Fibroblast of upper back skin (primary cell): Measurements from ENCODE around the gene ZNF507.
"Not testable (repeated sequence)": the region's sequence is repeated elsewhere in the genome, so short reads cannot be mapped to it uniquely, and the experiment has no call there.

Experiments used
- DNase-seq: peaks from one replicate; pipeline ENCODE4 v3.0.0-alpha.2; 2013

The ZNF507 gene

GRCh38 chr19:32415669-32416068 lies 70.3 kb downstream of the ZNF507 start:
- DNase-seq: no peak

- DNase-seq: no peak
Observed at GRCh38 chr19:32416749-32417456, 71.5 kb downstream of the ZNF507 start.

- no peak for DNase-seq
Observed at GRCh38 chr19:32418155-32418554, 72.7 kb downstream of the ZNF507 start.

GRCh38 chr19:32421589-32422361 lies 76.4 kb downstream of the ZNF507 start:
- DNase-seq: no peak

- no peak for DNase-seq
Observed at GRCh38 chr19:32422435-32422834, 77.0 kb downstream of the ZNF507 start.

- DNase-seq: not testable (repeated sequence)
Observed at GRCh38 chr19:32423944-32424343, 78.5 kb downstream of the ZNF507 start.

GRCh38 chr19:32427536-32427935 lies 82.1 kb downstream of the ZNF507 start:
- DNase-seq: no peak

- DNase-seq: no peak
Observed at GRCh38 chr19:32436692-32437091, 91.3 kb downstream of the ZNF507 start.

GRCh38 chr19:32437096-32437495 lies 91.7 kb downstream of the ZNF507 start:
- no peak for DNase-seq
